IMR-90 (cell line): ENCODE data around the gene ISOC1. TPM values are rescaled to one million over a fixed set of nuclear protein-coding genes. Genes with fewer than 3 reads are reported as not detected.

Experiments used
- ATAC-seq: fragments of 200-7000 bp; cut with Tn5 transposase; 2 replicates; pipeline ENCODE4 v1.9.1; 2020; ENCODE audit warnings: low read depth, mild to moderate bottlenecking, moderate library complexity
- BruUV-seq: library from RNA; stranded (reverse); fragments of 400-500 nt; replicated peaks from 2 replicates; lab custom pipeline; 2021; lab: Mats Ljungman, UMichigan
- CTCF ChIA-PET: fragments of 300-600 bp; formaldehyde crosslinking; extraction: SDS; loops from one replicate; lab custom pipeline; 2021; ENCODE audit warnings: antibody characterized with exemption; lab: Yijun Ruan, JAX
- POLR2A ChIA-PET: fragments of 300-600 bp; sonication (Branson Sonifier 250); formaldehyde crosslinking; loops from one replicate; lab custom pipeline; 2022; ENCODE audit warnings: antibody characterized with exemption; ENCODE audit not compliant: unreplicated experiment; lab: Charles Lee
- DNase-seq: peaks from one replicate; pipeline ENCODE4 v3.0.0; 2013
- H2AFZ ChIP-seq: replicated peaks from 2 replicates; pipeline ENCODE3; 2013; ENCODE audit warnings: low read length, mild to moderate bottlenecking; ENCODE audit not compliant: poor library complexity
- H2AK5ac ChIP-seq: 2 replicates; pipeline ENCODE4 v1.6.1; 2013; ENCODE audit warnings: low read depth, low read length, inconsistent platforms
- H2AK9ac ChIP-seq: replicated peaks from 2 replicates; pipeline ENCODE3; 2013; ENCODE audit warnings: mild to moderate bottlenecking, low read depth, low read length, moderate library complexity; ENCODE audit not compliant: poor library complexity
- H2BK120ac ChIP-seq: 2 replicates; pipeline ENCODE4 v1.6.1; 2013; ENCODE audit warnings: low read depth, low read length, inconsistent platforms
- H2BK15ac ChIP-seq: 3 replicates; pipeline ENCODE4 v1.6.1; 2013; ENCODE audit warnings: low read depth, low read length, inconsistent platforms
- H2BK20ac ChIP-seq: 2 replicates; pipeline ENCODE4 v1.6.1; 2013; ENCODE audit warnings: low read depth, mild to moderate bottlenecking, inconsistent platforms, low read length, moderate library complexity
- H2BK5ac ChIP-seq: 2 replicates; pipeline ENCODE4 v1.6.1; 2013; ENCODE audit warnings: mild to moderate bottlenecking, low read depth, low read length, inconsistent platforms; ENCODE audit not compliant: poor library complexity, severe bottlenecking
- H3K14ac ChIP-seq: replicated peaks from 2 replicates; pipeline ENCODE4 v1.6.1; 2013; ENCODE audit warnings: low read depth, low read length, inconsistent platforms
- H3K18ac ChIP-seq: 2 replicates; pipeline ENCODE4 v1.6.1; 2013; ENCODE audit warnings: low read depth, low read length, control low read depth
- H3K23ac ChIP-seq: 2 replicates; pipeline ENCODE4 v1.6.1; 2013; ENCODE audit warnings: low read depth, low read length, inconsistent platforms
- H3K27ac ChIP-seq: 2 replicates; pipeline ENCODE4 v1.5.1; 2013; ENCODE audit warnings: mild to moderate bottlenecking, control low read depth, low read length; ENCODE audit not compliant: insufficient read depth
- H3K27me3 ChIP-seq: 2 replicates; pipeline ENCODE4 v1.6.1; 2013; ENCODE audit warnings: low read length; ENCODE audit not compliant: control insufficient read depth, insufficient read depth
- H3K36me3 ChIP-seq: 2 replicates; pipeline ENCODE4 v1.6.1; 2013; ENCODE audit warnings: low read length, mixed read lengths; ENCODE audit not compliant: control insufficient read depth, insufficient read depth
- H3K4ac ChIP-seq: 2 replicates; pipeline ENCODE4 v1.6.1; 2013; ENCODE audit warnings: low read depth, low read length, inconsistent platforms
- H3K4me1 ChIP-seq: 2 replicates; pipeline ENCODE4 v1.6.1; 2013; ENCODE audit warnings: low read length, mixed read lengths; ENCODE audit not compliant: control insufficient read depth, insufficient read depth
- H3K4me2 ChIP-seq: 2 replicates; pipeline ENCODE4 v1.6.1; 2013; ENCODE audit warnings: low read depth, mild to moderate bottlenecking, control low read depth, low read length, moderate library complexity
- H3K4me3 ChIP-seq: 2 replicates; pipeline ENCODE4 v1.5.1; 2013; ENCODE audit warnings: low read depth, mild to moderate bottlenecking, control low read depth, low read length, moderate library complexity; ENCODE audit not compliant: insufficient read depth
- H3K56ac ChIP-seq: 2 replicates; pipeline ENCODE4 v1.6.1; 2013; ENCODE audit warnings: low read length, inconsistent platforms; ENCODE audit not compliant: insufficient read depth; ENCODE audit errors: extremely low read depth
- H3K79me1 ChIP-seq, 2 experiments: 2 replicates each; pipeline ENCODE4 v1.6.1; 2013; ENCODE audit warnings: low read length in 2 of 2, inconsistent platforms in 1 of 2, low read depth in 1 of 2
- H3K9ac ChIP-seq: 2 replicates; pipeline ENCODE4 v1.6.1; 2013; ENCODE audit warnings: low read depth, low read length, control low read depth
- H3K9me1 ChIP-seq: 2 replicates; pipeline ENCODE4 v1.6.1; 2013; ENCODE audit warnings: low read length, inconsistent platforms; ENCODE audit not compliant: insufficient read depth
- H3K9me3 ChIP-seq: 2 replicates; pipeline ENCODE4 v1.6.1; 2013; ENCODE audit warnings: low read length; ENCODE audit not compliant: control insufficient read depth, insufficient read depth
- H4K20me1 ChIP-seq: 2 replicates; pipeline ENCODE4 v1.6.1; 2013; ENCODE audit warnings: low read length, inconsistent platforms; ENCODE audit not compliant: insufficient read depth
- H4K5ac ChIP-seq: 2 replicates; pipeline ENCODE4 v1.6.1; 2013; ENCODE audit warnings: mild to moderate bottlenecking, low read depth, low read length, control low read depth
- H4K8ac ChIP-seq, 2 experiments: 2 replicates each; pipeline ENCODE4 v1.6.1; 2013; ENCODE audit warnings: low read depth in 2 of 2, low read length in 2 of 2, control low read depth in 1 of 2, inconsistent platforms in 1 of 2
- H4K91ac ChIP-seq: 2 replicates; pipeline ENCODE4 v1.6.1; 2013; ENCODE audit warnings: low read depth, low read length, inconsistent platforms; ENCODE audit not compliant: insufficient read depth
- BHLHE40 ChIP-seq: fragments of 150-350 bp; IDR thresholded peaks from 2 replicates; pipeline ENCODE4 v1.6.1; 2016; ENCODE audit warnings: mild to moderate bottlenecking, low read depth, low read length
- CEBPB ChIP-seq: IDR thresholded peaks from 2 replicates; pipeline ENCODE4 v1.6.1; 2012; ENCODE audit warnings: low read depth, low read length, improper control_type of control experiment
- CHD1 ChIP-seq: IDR thresholded peaks from 2 replicates; pipeline ENCODE4 v1.6.1; 2012; ENCODE audit warnings: low read depth, low read length, improper control_type of control experiment
- CTCF ChIP-seq: conservative IDR thresholded peaks from 2 replicates; pipeline ENCODE4 v1.5.1; 2012; ENCODE audit warnings: mild to moderate bottlenecking, low read depth, low read length, improper control_type of control experiment
- ELK1 ChIP-seq: fragments of 150-350 bp; IDR thresholded peaks from 2 replicates; pipeline ENCODE4 v1.6.1; 2016; ENCODE audit warnings: low read depth, mild to moderate bottlenecking, low read length, moderate library complexity, borderline replicate concordance
- MAFK ChIP-seq: IDR thresholded peaks from 2 replicates; pipeline ENCODE4 v1.6.1; 2012; ENCODE audit warnings: low read depth, low read length, improper control_type of control experiment
- NFE2L2 ChIP-seq: fragments of 150-350 bp; IDR thresholded peaks from 2 replicates; pipeline ENCODE4 v1.6.1; 2016; ENCODE audit warnings: low read depth, mild to moderate bottlenecking, low read length
- POLR2A ChIP-seq: IDR thresholded peaks from 2 replicates; pipeline ENCODE4 v1.6.1; 2012; ENCODE audit warnings: mild to moderate bottlenecking, low read depth, low read length
- RFX5 ChIP-seq: IDR thresholded peaks from 2 replicates; pipeline ENCODE4 v1.8.0; 2012; ENCODE audit warnings: low read depth, mild to moderate bottlenecking, low read length, moderate library complexity
- SMC3 ChIP-seq: fragments of 150-350 bp; IDR thresholded peaks from 2 replicates; pipeline ENCODE4 v1.6.1; 2016; ENCODE audit warnings: low read depth, mild to moderate bottlenecking, antibody characterized with exemption, low read length, moderate library complexity
- USF2 ChIP-seq: fragments of 150-350 bp; IDR thresholded peaks from 2 replicates; pipeline ENCODE4 v1.6.1; 2017; ENCODE audit warnings: mild to moderate bottlenecking, antibody characterized with exemption, low read length, low read depth
- WGBS, 2 experiments: methylation state at CpG; one replicate each; pipeline versions ENCODE4 v1.1.5 to v1.1.7; 2013; ENCODE audit warnings: missing lambda C conversion rate in 2 of 2; ENCODE audit not compliant: insufficient read length in 1 of 2; ENCODE audit errors: extremely low coverage in 2 of 2; 5-methylcytosine and 5-hydroxymethylcytosine counted together
- dilution Hi-C: fragments of 300-500 bp; cut with HindIII; formaldehyde crosslinking; loops from one replicate; pipeline ENCODE4 v1.14.3; 2018; ENCODE audit warnings: low sequenced_read_pairs; ENCODE audit not compliant: unreplicated experiment
- in situ Hi-C: fragments of 300-500 bp; cut with MboI; formaldehyde crosslinking; loops from 3 replicates; pipeline ENCODE4 v1.14.3; 2019; ENCODE audit warnings: low sequenced_read_pairs, inconsistent platforms, mixed read lengths
- intact Hi-C: fragments of 100-400 bp; cut with micrococcal nuclease; formaldehyde crosslinking; loops from 2 replicates; pipeline ENCODE4 v1.10.0; 2022
- polyA plus RNA-seq, 3 experiments: library from polyadenylated mRNA; depleted of rRNA; stranded (reverse); fragments of >200 nt; gene quantifications; 2 replicates each; pipeline ENCODE4 v1.2.3, GENCODE V29; 2012; ENCODE audit warnings: low replicate concordance in 1 of 3
- total RNA-seq: library from RNA; depleted of rRNA; stranded (reverse); fragments of >200 nt; gene quantifications from 2 replicates; pipeline ENCODE4 v1.2.3, GENCODE V29; 2012

ISOC1 gene
- total and polyA plus RNA-seq, 2 of the 4 experiments (the other 2 are of a cell fraction), result 10.8 to 11.6 TPM

GRCh38 chr5:129073111-129073510 is 21.4 kb upstream of the ISOC1 start:
- Histone ChIP-seq H3K4ac (no peak overlapping the region), H3K23ac (no peak overlapping the region), H4K91ac (no peak overlapping the region), H3K9me3 (no peaks in the 10 kb centered on the region), H3K79me1 (no peaks in the 10 kb centered on the region), H4K8ac (no peak overlapping the region), H2AFZ (no peak overlapping the region), H2BK5ac (no peak overlapping the region), H3K4me3 (no peak overlapping the region), H3K27me3 (no peaks in the 10 kb centered on the region), H3K9me1 (no peaks in the 10 kb centered on the region), H3K9ac (no peak overlapping the region), H4K5ac (no peak overlapping the region), H3K14ac (no peak overlapping the region), H3K18ac (no peak overlapping the region), H3K4me1 (no peaks in the 10 kb centered on the region), H3K4me2 (no peak overlapping the region), H2BK120ac (no peak overlapping the region), H2AK5ac (no peak overlapping the region), H2BK15ac (no peak overlapping the region), H3K27ac (no peak overlapping the region), H2AK9ac (no peak overlapping the region), H3K56ac (no peak overlapping the region), H3K36me3 (no peaks in the 10 kb centered on the region), H2BK20ac (no peak overlapping the region), H4K20me1 (no peaks in the 10 kb centered on the region)
- intact Hi-C loops, result no loop called here
- no peak for TF ChIP-seq BHLHE40
- no peak for TF ChIP-seq NFE2L2
- no peak for TF ChIP-seq USF2
- TF ChIP-seq RFX5, result no peak
- TF ChIP-seq CTCF, result no peak
- no peak for TF ChIP-seq ELK1
- TF ChIP-seq POLR2A, result no peak
- no peak for TF ChIP-seq CEBPB
- no peak for TF ChIP-seq CHD1
- no peak for TF ChIP-seq SMC3
- TF ChIP-seq MAFK, result no peak
- dilution Hi-C loops, result no loop called here
- BruUV-seq, result no TSS peak
- DNase-seq (no peak), ATAC-seq (no peak)
- WGBS, 2 experiments, result 80% methylated on average over 1 of the region's 3 CpGs; no CpG with 5 or more reads in 1 of the 2 experiments
- CTCF ChIA-PET, result interaction anchor here (0.7 kb wide), 2 partner anchors 65 to 197 kb away, joined by 5 to 6 read pairs; no protein-coding TSS in a partner anchor
- in situ Hi-C loops, result no loop called here
- POLR2A ChIA-PET, result no interaction called here
